ENCODE results near the gene TAF12.

GRCh38 chr1:28601696-28602095 is 41.2 kb downstream of the TAF12 start:
- TF ChIP-seq POLR2A (IDR thresholded peaks at IDR 0.05; ENCODE audit: low read depth) (no peak), CTCF (IDR thresholded peaks at IDR 0.05) (no peak), POLR2AphosphoS5 (IDR thresholded peaks at IDR 0.05) (no peak)

All from esophagus muscularis mucosa (tissue), 3 donors.